Suprapubic skin (tissue), 4 donors: ENCODE measurements around the gene SMOC2. TPM values are rescaled to one million over a fixed set of nuclear protein-coding genes. Genes with fewer than 3 reads are reported as not detected.

Experiments
- DNase-seq, 2 donors: peaks; one replicate each; pipeline ENCODE4 v3.0.0-alpha.2; 2019; ENCODE audit warnings: low spot score in 2 of 2
- H3K27ac ChIP-seq: fragments of 200-600 bp; sonication (generic); one replicate; pipeline ENCODE4 v1.5.1; 2019
- H3K27me3 ChIP-seq: fragments of 200-600 bp; sonication (generic); one replicate; pipeline ENCODE4 v1.5.1; 2019
- H3K36me3 ChIP-seq: fragments of 200-600 bp; sonication (generic); one replicate; pipeline ENCODE4 v1.5.1; 2019
- H3K4me1 ChIP-seq: fragments of 200-600 bp; sonication (generic); one replicate; pipeline ENCODE4 v1.5.1; 2019
- H3K4me3 ChIP-seq: fragments of 200-600 bp; sonication (generic); one replicate; pipeline ENCODE4 v1.5.1; 2019; ENCODE audit warnings: mild to moderate bottlenecking
- H3K9me3 ChIP-seq: fragments of 200-600 bp; sonication (generic); one replicate; pipeline ENCODE4 v1.5.1; 2019
- CTCF ChIP-seq, 2 donors: fragments of 200-600 bp in 1 of 2; fragments of 450-650 bp in 1 of 2; sonication (generic) in 1 of 2; IDR thresholded peaks; one replicate each; pipeline ENCODE4 v1.5.1; 2016 to 2019; ENCODE audit warnings: antibody characterized with exemption in 2 of 2, mild to moderate bottlenecking in 1 of 2, moderate library complexity in 1 of 2
- EP300 ChIP-seq: sonication (generic); formaldehyde crosslinking; IDR thresholded peaks from one replicate; pipeline ENCODE4 v1.6.1; 2017; ENCODE audit warnings: antibody characterized with exemption
- POLR2A ChIP-seq, 2 donors: fragments of 450-650 bp; IDR thresholded peaks; one replicate each; pipeline ENCODE4 v1.6.1; 2017; ENCODE audit warnings: antibody characterized with exemption in 2 of 2, mild to moderate bottlenecking in 2 of 2, moderate library complexity in 2 of 2
- POLR2AphosphoS5 ChIP-seq, 3 donors: sonication (generic); formaldehyde crosslinking; IDR thresholded peaks; one replicate each; pipeline ENCODE4 v1.6.1; 2017; ENCODE audit warnings: antibody characterized with exemption in 3 of 3
- WGBS: methylation state at CpG from one replicate; pipeline ENCODE4 v1.1.5; 2018; 5-methylcytosine and 5-hydroxymethylcytosine counted together
- total RNA-seq, 4 donors: library from RNA; depleted of rRNA; stranded (reverse); fragments of >200 nt; gene quantifications; one replicate each; pipeline ENCODE4 v1.1.0, GENCODE V29; 2016

The SMOC2 gene
- total RNA-seq, 4 donors from 2014 or later = 16.2 to 22.9 (median 18.8) TPM

GRCh38 chr6:168616816-168617765 is 176.1 kb downstream of the SMOC2 start:
- H3K27ac ChIP-seq = no peak overlapping the region
- 71% methylated on average over 21 of the region's 21 CpGs for WGBS

GRCh38 chr6:168618546-168619315 is 177.7 kb downstream of the SMOC2 start:
- no peaks in the 10 kb centered on the region for H3K36me3 ChIP-seq
- no peaks in the 10 kb centered on the region for H3K27me3 ChIP-seq
- no peak overlapping the region for H3K27ac ChIP-seq
- no peak overlapping the region for H3K4me3 ChIP-seq
- 74% methylated on average over 21 of the region's 21 CpGs for WGBS
- H3K9me3 ChIP-seq = no peaks in the 10 kb centered on the region
- no peak for TF ChIP-seq POLR2AphosphoS5 (IDR thresholded peaks at IDR 0.05)
- no peak for TF ChIP-seq CTCF (IDR thresholded peaks at IDR 0.05)
- no peak for TF ChIP-seq POLR2A (IDR thresholded peaks at IDR 0.05)
- no peaks in the 10 kb centered on the region for H3K4me1 ChIP-seq
- no peak for DNase-seq

More at GRCh38 chr6:168616816-168617765, 176.1 kb downstream of the SMOC2 start:
- TF ChIP-seq CTCF (IDR thresholded peaks at IDR 0.05) (no peak), POLR2AphosphoS5 (IDR thresholded peaks at IDR 0.05) (no peak), EP300 (no peak), POLR2A (IDR thresholded peaks at IDR 0.05) (no peak)
- no peaks in the 10 kb centered on the region for H3K9me3 ChIP-seq
- no peak overlapping the region for H3K4me3 ChIP-seq
- no peaks in the 10 kb centered on the region for H3K36me3 ChIP-seq
- DNase-seq = peak in 1 of 2 donors; percentile 52
- no peaks in the 10 kb centered on the region for H3K27me3 ChIP-seq
- H3K4me1 ChIP-seq = no peaks in the 10 kb centered on the region

GRCh38 chr6:168619560-168620314 is 178.8 kb downstream of the SMOC2 start:
- no peak for DNase-seq
- Histone ChIP-seq H3K9me3 (no peaks in the 10 kb centered on the region), H3K36me3 (no peaks in the 10 kb centered on the region), H3K4me3 (no peak overlapping the region), H3K27ac (no peak overlapping the region), H3K4me1 (no peaks in the 10 kb centered on the region), H3K27me3 (no peaks in the 10 kb centered on the region)
- WGBS = 81% methylated on average over 19 of the region's 19 CpGs
- TF ChIP-seq EP300 = no peak
- TF ChIP-seq POLR2AphosphoS5 (IDR thresholded peaks at IDR 0.05) = no peak
- TF ChIP-seq POLR2A (IDR thresholded peaks at IDR 0.05) = no peak
- no peak for TF ChIP-seq CTCF (IDR thresholded peaks at IDR 0.05)

- no peak for DNase-seq
- H3K27ac ChIP-seq = no peak overlapping the region
- H3K4me1 ChIP-seq = no peaks in the 10 kb centered on the region
- no peak for TF ChIP-seq EP300
- TF ChIP-seq POLR2A (IDR thresholded peaks at IDR 0.05) = no peak
- H3K27me3 ChIP-seq = no peaks in the 10 kb centered on the region
- WGBS = 68% methylated on average over 6 of the region's 6 CpGs
- no peaks in the 10 kb centered on the region for H3K36me3 ChIP-seq
- H3K4me3 ChIP-seq = no peak overlapping the region
- no peaks in the 10 kb centered on the region for H3K9me3 ChIP-seq
These were observed 179.6 kb downstream of the SMOC2 start for GRCh38 chr6:168620578-168620977.

GRCh38 chr6:168623736-168624135 is 182.8 kb downstream of the SMOC2 start:
- H3K27ac ChIP-seq = no peak overlapping the region
- no peaks in the 10 kb centered on the region for H3K9me3 ChIP-seq
- TF ChIP-seq EP300 = no peak
- TF ChIP-seq POLR2AphosphoS5 (IDR thresholded peaks at IDR 0.05) = no peak
- no peak for TF ChIP-seq CTCF (IDR thresholded peaks at IDR 0.05)
- no peak for TF ChIP-seq POLR2A (IDR thresholded peaks at IDR 0.05)
- no peaks in the 10 kb centered on the region for H3K27me3 ChIP-seq
- no peak overlapping the region for H3K4me3 ChIP-seq
- no peaks in the 10 kb centered on the region for H3K4me1 ChIP-seq
- 86% methylated on average over 3 of the region's 13 CpGs for whole genome bisulfite sequencing
- no peaks in the 10 kb centered on the region for H3K36me3 ChIP-seq
- DNase-seq = no peak
